K562 (cell line): ENCODE results near the gene TVP23B. TPM values are rescaled to one million over a fixed set of nuclear protein-coding genes. Genes with fewer than 3 reads are reported as not detected.
"Not testable (repeated sequence)": the region's sequence is repeated elsewhere in the genome, so short reads cannot be mapped to it uniquely, and the experiment has no call there.

Experiments used
- ATAC-seq: fragments of 200-7000 bp; cut with Tn5 transposase; 3 replicates; pipeline ENCODE4 v1.9.1; 2020; ENCODE audit warnings: moderate library complexity
- BruUV-seq: library from RNA; stranded (reverse); fragments of 400-500 nt; replicated peaks from 2 replicates; lab custom pipeline; 2021; lab: Mats Ljungman, UMichigan
- CTCF ChIA-PET: fragments of 300-600 bp; formaldehyde crosslinking; extraction: SDS; loops from one replicate; lab custom pipeline; 2021; ENCODE audit warnings: low intra/inter-chr PET ratio; lab: Yijun Ruan, JAX
- POLR2A ChIA-PET: fragments of 300-600, 350-650 bp; sonication (Branson Sonifier 250); formaldehyde crosslinking; extraction: SDS; loops from one replicate; lab custom pipeline; 2021; ENCODE audit warnings: antibody characterized with exemption, inconsistent platforms; lab: Yijun Ruan, JAX
- DNase-seq, 4 experiments: peaks; one replicate each; pipeline versions ENCODE4 v3.0.0 to v3.0.0-alpha.2; 2011 to 2018; ENCODE audit warnings: low spot score in 3 of 4, mixed read lengths in 3 of 4; ENCODE audit errors: extremely low read depth in 1 of 4
- FAIRE-seq: peaks from 2 replicates; lab custom pipeline; 2011; peaks lifted over from hg19 to GRCh38; lab: Jason Lieb, UNC
- H2AFZ ChIP-seq: 2 replicates; pipeline ENCODE4 v1.6.0; 2011; ENCODE audit warnings: low read depth, low read length, control low read depth, inconsistent platforms
- H3K27ac ChIP-seq: fragments of 200-600 bp; 3 replicates; pipeline ENCODE4 v1.8.0; 2011; ENCODE audit warnings: low read depth, mild to moderate bottlenecking, control low read depth, inconsistent platforms, low read length, moderate library complexity, mixed read lengths; ENCODE audit errors: extremely low read depth
- H3K27me3 ChIP-seq, 2 experiments: fragments of 300-600 bp in 1 of 2; 2 replicates in 1 of 2; 3 replicates in 1 of 2; pipeline versions ENCODE4 v1.6.0 to v1.8.0; 2011; ENCODE audit warnings: inconsistent platforms in 2 of 2, low read length in 2 of 2, mild to moderate bottlenecking in 1 of 2, mixed read lengths in 1 of 2, moderate library complexity in 1 of 2; ENCODE audit not compliant: control insufficient read depth in 2 of 2, insufficient read depth in 2 of 2
- H3K36me3 ChIP-seq: fragments of 300-600 bp; 3 replicates; pipeline ENCODE4 v1.8.0; 2011; ENCODE audit warnings: mild to moderate bottlenecking, low read length, inconsistent platforms; ENCODE audit not compliant: control insufficient read depth, insufficient read depth
- H3K4me1 ChIP-seq, 2 experiments: fragments of 200-600 bp in 1 of 2; replicated peaks in 1 of 2; 2 replicates in 1 of 2; 3 replicates in 1 of 2; pipeline versions ENCODE4 v1.5.1 to v1.8.0; 2011; ENCODE audit warnings: inconsistent platforms in 2 of 2, low read length in 2 of 2, mild to moderate bottlenecking in 1 of 2, mixed read lengths in 1 of 2, moderate library complexity in 1 of 2; ENCODE audit not compliant: control insufficient read depth in 2 of 2, insufficient read depth in 2 of 2
- H3K4me2 ChIP-seq: 2 replicates; pipeline ENCODE4 v1.6.1; 2011; ENCODE audit warnings: low read length, control low read depth, inconsistent platforms, mixed read lengths; ENCODE audit not compliant: insufficient read depth
- H3K4me3 ChIP-seq: fragments of 200-600 bp; sonication (generic), shearing (Covaris generic); 2 replicates; pipeline ENCODE4 v1.5.1; 2016; ENCODE audit warnings: control low read depth, inconsistent platforms
- H3K79me2 ChIP-seq: fragments of 200-600 bp; 3 replicates; pipeline ENCODE4 v1.8.0; 2011; ENCODE audit warnings: low read length, inconsistent platforms; ENCODE audit not compliant: control insufficient read depth, insufficient read depth
- H3K9ac ChIP-seq, 2 experiments: 2 replicates each; pipeline versions ENCODE4 v1.6.0 to v1.6.1; 2011; ENCODE audit warnings: low read depth in 2 of 2, low read length in 2 of 2, control low read depth in 1 of 2, inconsistent platforms in 1 of 2, mild to moderate bottlenecking in 1 of 2, mixed read lengths in 1 of 2; ENCODE audit not compliant: insufficient read depth in 1 of 2
- H3K9me1 ChIP-seq: one replicate; pipeline ENCODE4 v1.6.0; 2011; ENCODE audit warnings: inconsistent platforms, mild to moderate bottlenecking, low read length, moderate library complexity; ENCODE audit not compliant: control insufficient read depth, insufficient read depth
- H3K9me3 ChIP-seq: replicated peaks from 2 replicates; pipeline ENCODE4 v1.5.1; 2011; ENCODE audit warnings: low read depth, low read length, inconsistent platforms; ENCODE audit not compliant: control insufficient read depth, insufficient read depth
- H4K20me1 ChIP-seq: replicated peaks from 2 replicates; pipeline ENCODE4 v1.6.1; 2011; ENCODE audit warnings: low read length, inconsistent platforms, mixed read lengths; ENCODE audit not compliant: control insufficient read depth, insufficient read depth
- C11orf30 ChIP-seq: fragments of 450-650 bp; IDR thresholded peaks from 2 replicates; pipeline ENCODE4 v1.6.1; 2016; ENCODE audit warnings: low read depth, mild to moderate bottlenecking
- L3MBTL2 ChIP-seq: fragments of 450-650 bp; IDR thresholded peaks from 2 replicates; pipeline ENCODE4 v1.6.1; 2016; ENCODE audit warnings: mild to moderate bottlenecking, moderate library complexity
- MAFG ChIP-seq: fragments of 450-650 bp; conservative IDR thresholded peaks from 2 replicates; pipeline ENCODE4 v1.6.1; 2016; ENCODE audit warnings: missing genetic modification characterization, missing compliant biosample characterization
- MGA ChIP-seq: fragments of 450-650 bp; IDR thresholded peaks from 2 replicates; pipeline ENCODE4 v1.6.1; 2016; ENCODE audit warnings: mild to moderate bottlenecking, moderate library complexity
- NFE2 ChIP-seq: IDR thresholded peaks from 2 replicates; pipeline ENCODE4 v1.6.1; 2014; ENCODE audit warnings: antibody characterized with exemption, low read depth
- ZNF316 ChIP-seq: fragments of 450-650 bp; IDR thresholded peaks from 2 replicates; pipeline ENCODE4 v1.6.1; 2016
- in situ Hi-C: fragments of 300-500 bp; cut with MboI; formaldehyde crosslinking; loops from 4 replicates; pipeline ENCODE4 v1.15.0; 2018; ENCODE audit warnings: inconsistent platforms, mixed read lengths
- intact Hi-C: fragments of 100-400 bp; cut with micrococcal nuclease; formaldehyde crosslinking; loops from 2 replicates; pipeline ENCODE4 v1.14.2; 2022
- polyA plus RNA-seq, 8 experiments: library from polyadenylated mRNA; depleted of rRNA in 4 of 8; stranded (reverse) in 5 of 8; unstranded in 3 of 8; fragments of >200 nt; fragmentation: Nextera tagmentation in 2 of 8; fragmentation: Illumina TruSeq in 1 of 8; extraction: Ambion mirVana in 2 of 8; extraction: Trizol in 1 of 8; gene quantifications; 2 replicates each; pipeline versions ENCODE4 v1.2.1 to v1.2.3, GENCODE V29; 2011 to 2014; ENCODE audit warnings: inconsistent platforms in 1 of 8, missing spikeins in 1 of 8
- total RNA-seq, 7 experiments: library from RNA; depleted of rRNA in 6 of 7; stranded (reverse); fragments of >200 nt in 6 of 7; fragmentation: Illumina TruSeq in 2 of 7; extraction: Trizol in 2 of 7; gene quantifications; 2 replicates each; pipeline versions ENCODE4 v1.2.1 to v1.2.3, GENCODE V29; 2011 to 2021; ENCODE audit warnings: low replicate concordance in 1 of 7

The TVP23B gene
- total and polyA plus RNA-seq, 9 of the 15 experiments (the other 6 are each of a cell fraction or from before 2014, with no cell fraction given): 10.4 to 52.8 (median 15.8) TPM

DNA sequence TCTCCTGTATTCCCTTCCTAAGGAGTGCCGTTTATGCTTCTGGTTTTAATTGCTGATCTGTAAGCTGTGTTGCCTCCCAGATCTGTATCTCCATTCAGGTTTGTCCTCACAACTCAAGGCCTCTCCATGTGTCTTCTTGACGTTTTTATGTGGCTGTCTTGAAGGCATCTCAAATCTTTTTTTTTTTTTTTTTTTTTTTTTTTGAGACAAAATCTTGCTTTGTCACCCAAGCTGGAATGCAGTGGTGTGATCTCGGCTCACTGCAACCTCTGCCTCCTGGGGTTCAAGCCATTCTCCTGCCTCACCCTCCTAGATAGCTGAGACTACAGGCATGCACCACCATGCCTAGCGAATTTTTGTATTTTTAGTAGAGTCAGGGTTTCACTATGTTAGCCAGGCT lies 13.9 kb downstream of the TVP23B start (continued):
- TF ChIP-seq MGA: peak; percentile 57
- peak; percentile 62 for TF ChIP-seq MAFG (tag)
- peak; percentile 57; the same call in 1 of the 2 replicates for TF ChIP-seq C11orf30
- peak; percentile 51; the same call in 1 of the 2 replicates for TF ChIP-seq L3MBTL2
- TF ChIP-seq NFE2: peak; percentile 59
- peak; percentile 41; the same call in 1 of the 2 replicates for TF ChIP-seq ZNF316

DNA sequence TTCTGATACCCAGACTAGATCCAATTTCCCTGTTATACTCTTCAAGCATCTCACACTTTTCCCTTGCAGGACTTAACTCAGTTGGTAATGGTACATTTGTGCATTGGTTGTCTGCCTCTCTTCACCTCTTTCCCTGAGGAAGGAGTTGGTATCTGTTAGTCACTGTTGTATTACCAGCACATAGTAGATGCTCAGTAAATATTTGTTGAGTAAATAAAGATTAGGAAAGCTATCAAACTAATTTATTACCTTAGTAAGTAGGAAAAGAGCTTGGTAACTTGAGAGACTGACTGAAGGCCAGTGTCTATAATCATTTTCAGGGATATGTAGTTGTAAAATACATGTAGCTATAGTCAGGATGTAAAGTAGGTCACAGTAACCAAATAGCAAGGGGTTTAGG lies 15.9 kb downstream of the TVP23B start:
- H3K79me2 ChIP-seq, FAIRE-seq, in situ Hi-C loops, H3K9me1 ChIP-seq, H3K4me3 ChIP-seq, H4K20me1 ChIP-seq, intact Hi-C loops, H3K4me1 ChIP-seq, BruUV-seq, ATAC-seq, H3K9me3 ChIP-seq, DNase-seq, H2AFZ ChIP-seq, H3K4me2 ChIP-seq, POLR2A ChIA-PET, CTCF ChIA-PET, H3K27me3 ChIP-seq, H3K27ac ChIP-seq, H3K9ac ChIP-seq: not testable (repeated sequence)
- H3K36me3 ChIP-seq: peaks cover 15% of the 10 kb centered on the region; the same call in 1 of the 3 replicates
